Superior temporal gyrus (tissue), 1 donor: ENCODE measurements around the gene CYP4F8.

Source experiments
- DNase-seq: peaks from one replicate; pipeline ENCODE4 v3.0.0-alpha.2; 2016; ENCODE audit errors: extremely low spot score

The CYP4F8 gene

GRCh38 chr19:15616183-15616582 is 1.2 kb downstream of the CYP4F8 start:
- no peak for DNase-seq

GRCh38 chr19:15616627-15617270 is 1.7 kb downstream of the CYP4F8 start:
- DNase-seq, result no peak

- no peak for DNase-seq
These were observed 3.3 kb downstream of the CYP4F8 start for GRCh38 chr19:15618321-15618720.

- no peak for DNase-seq
These were observed 6.8 kb downstream of the CYP4F8 start for GRCh38 chr19:15621801-15622200.

GRCh38 chr19:15622991-15623390 is 8.0 kb downstream of the CYP4F8 start:
- no peak for DNase-seq

GRCh38 chr19:15623711-15624318 is 8.8 kb downstream of the CYP4F8 start:
- DNase-seq, result no peak

GRCh38 chr19:15628236-15629002 is 13.4 kb downstream of the CYP4F8 start:
- DNase-seq, result no peak

GRCh38 chr19:15629003-15629880 is 14.2 kb downstream of the CYP4F8 start:
- DNase-seq, result peak; percentile 77

- DNase-seq, result no peak
These were observed 16.8 kb downstream of the CYP4F8 start for GRCh38 chr19:15631817-15632216.

- no peak for DNase-seq
These were observed 18.2 kb downstream of the CYP4F8 start for GRCh38 chr19:15633082-15633835.

GRCh38 chr19:15634105-15634504 is 19.1 kb downstream of the CYP4F8 start:
- no peak for DNase-seq

- no peak for DNase-seq
These were observed 20.2 kb downstream of the CYP4F8 start for GRCh38 chr19:15635016-15635805.

GRCh38 chr19:15636026-15636425 is 21.0 kb downstream of the CYP4F8 start:
- peak; percentile 64 for DNase-seq

GRCh38 chr19:15639596-15639995 is 24.6 kb downstream of the CYP4F8 start:
- DNase-seq, result no peak

- DNase-seq, result peak; percentile 22
These were observed 25.4 kb downstream of the CYP4F8 start, which contains the start of gene CYP4F3 for GRCh38 chr19:15640294-15640903. Gene CYP4F3 (plus strand): TSS chr19:15640897. CDS start chr19:15641416, 519 bp downstream.

- no peak for DNase-seq
These were observed 26.0 kb downstream of the CYP4F8 start for GRCh38 chr19:15640904-15641597.

- DNase-seq, result no peak
These were observed 27.0 kb downstream of the CYP4F8 start for GRCh38 chr19:15641901-15642491.

- DNase-seq, result no peak
These were observed 27.8 kb downstream of the CYP4F8 start for GRCh38 chr19:15642807-15643206.

GRCh38 chr19:15643387-15643786 is 28.4 kb downstream of the CYP4F8 start:
- DNase-seq, result no peak
